Suppressor macrophage treated with lipopolysaccharide for 4 hours (primary cell): ENCODE measurements around the gene TEX261.

Source experiments
- DNase-seq: peaks from one replicate; pipeline ENCODE4 v3.0.0-alpha.2; 2020

Gene TEX261

DNA sequence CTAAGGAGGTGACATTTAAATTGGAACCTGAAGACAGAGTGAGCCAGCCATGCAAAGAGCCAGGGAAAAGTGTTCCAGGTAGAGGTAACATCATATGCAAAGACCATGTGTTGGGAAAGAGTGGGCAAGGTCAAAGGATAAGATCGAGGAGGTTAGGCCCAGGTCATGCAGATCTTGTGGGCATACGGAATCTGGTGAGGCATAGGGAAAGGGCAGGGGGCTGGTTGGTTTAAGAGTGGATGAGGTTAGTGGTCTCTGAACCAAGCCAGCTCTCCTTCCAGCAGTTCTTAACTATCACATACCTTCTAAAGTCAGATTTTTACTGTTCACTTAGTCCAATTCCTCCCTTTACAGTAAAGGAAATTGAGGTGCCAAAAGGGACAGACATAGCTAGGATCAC lies 13.3 kb downstream of the TEX261 start:
- DNase-seq: no peak

- no peak for DNase-seq
These were observed 15.0 kb downstream of the TEX261 start for GRCh38 chr2:70979626-70980025.

DNA sequence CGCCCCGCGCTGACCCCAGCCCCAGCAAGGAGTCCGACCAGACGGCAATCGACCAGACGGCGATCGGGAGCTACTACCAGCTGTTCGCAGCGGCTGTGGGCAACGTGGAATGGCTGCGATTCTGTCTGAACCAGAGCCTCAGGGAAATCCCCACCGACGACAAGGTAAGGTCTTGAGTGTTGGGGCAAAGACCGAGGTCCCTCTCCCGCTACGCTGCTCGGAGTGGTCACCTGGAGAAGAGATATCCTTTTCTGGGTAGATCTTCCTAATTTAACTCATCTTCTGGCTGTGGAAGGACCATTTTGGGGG lies 15.5 kb downstream of the TEX261 start:
- no peak for DNase-seq

- peak; percentile 28 for DNase-seq
These were observed 16.1 kb downstream of the TEX261 start, which contains the start of gene ANKRD53 for GRCh38 chr2:70978341-70979179. ANKRD53 (plus strand) TSS chr2:70978630; CDS start chr2:70978646, 16 bp downstream.

GRCh38 chr2:70977605-70978205 lies 17.0 kb downstream of the TEX261 start:
- DNase-seq: peak; percentile 69

DNA sequence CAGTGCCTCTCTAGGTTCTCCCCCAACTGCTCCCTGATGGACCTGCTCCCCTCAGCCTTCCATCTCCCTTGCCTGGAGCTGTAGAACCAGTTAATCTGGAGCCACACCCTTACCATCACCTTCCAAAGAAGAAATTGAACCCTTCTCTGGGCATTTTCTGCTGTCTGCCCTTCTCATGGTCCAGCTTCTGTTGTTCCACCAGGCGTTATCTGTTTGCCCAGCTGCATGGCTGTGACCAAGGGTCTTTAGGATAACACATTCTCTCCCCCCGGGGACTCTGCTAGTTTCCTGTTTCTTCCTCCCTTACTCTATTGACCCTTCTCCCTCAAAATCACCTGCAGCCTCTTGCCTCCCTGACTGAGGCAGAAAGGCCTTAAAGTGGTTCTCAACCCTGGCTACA lies 19.4 kb downstream of the TEX261 start:
- no peak for DNase-seq

GRCh38 chr2:70974592-70974991 lies 20.1 kb downstream of the TEX261 start:
- DNase-seq: no peak

GRCh38 chr2:70967189-70967588 lies 27.5 kb downstream of the TEX261 start:
- no peak for DNase-seq

GRCh38 chr2:70966681-70967080 lies 28.0 kb downstream of the TEX261 start:
- no peak for DNase-seq

DNA sequence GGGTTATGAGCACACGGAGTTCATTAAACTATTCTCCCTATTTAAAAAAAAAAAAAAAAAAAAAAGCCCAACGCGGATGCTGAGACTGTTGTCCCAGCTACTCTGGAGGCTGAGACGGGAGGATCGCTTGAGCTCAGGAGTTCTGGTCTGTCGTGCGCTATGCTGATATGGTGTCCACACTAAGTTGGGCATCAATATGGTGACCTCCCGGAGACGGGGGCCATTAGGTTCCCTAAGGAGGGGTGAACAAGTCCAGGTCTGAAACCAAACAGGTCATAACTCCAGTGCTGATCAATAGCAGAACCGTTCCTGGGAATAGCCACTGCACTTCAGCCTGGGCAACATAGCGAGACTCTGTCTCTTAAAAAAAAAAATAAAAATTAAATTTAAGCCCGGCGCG lies 29.2 kb downstream of the TEX261 start:
- no peak for DNase-seq

- DNase-seq: peak; percentile 86
These were observed 29.9 kb downstream of the TEX261 start for GRCh38 chr2:70964596-70965386.

DNA sequence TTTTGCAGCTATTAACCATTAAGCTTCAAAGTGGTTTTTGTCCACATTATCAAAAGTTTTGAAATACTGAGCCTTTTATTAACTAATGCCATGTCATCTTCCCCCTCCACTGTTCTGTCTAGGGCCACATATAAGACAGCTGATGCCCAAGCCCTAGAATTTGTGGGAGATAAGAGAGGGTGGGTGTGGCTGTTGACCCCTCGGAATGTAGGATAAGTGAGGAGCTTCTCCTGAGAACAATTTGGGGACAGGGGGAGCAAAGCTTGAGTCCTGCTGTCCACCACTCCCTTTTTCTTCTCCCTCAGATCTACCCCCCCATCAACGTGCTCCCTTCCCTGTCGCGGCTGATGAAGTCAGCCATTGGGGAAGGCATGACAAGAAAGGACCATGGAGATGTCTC lies 30.5 kb downstream of the TEX261 start:
- no peak for DNase-seq

GRCh38 chr2:70962885-70963878 lies 31.5 kb downstream of the TEX261 start:
- DNase-seq: no peak

DNA sequence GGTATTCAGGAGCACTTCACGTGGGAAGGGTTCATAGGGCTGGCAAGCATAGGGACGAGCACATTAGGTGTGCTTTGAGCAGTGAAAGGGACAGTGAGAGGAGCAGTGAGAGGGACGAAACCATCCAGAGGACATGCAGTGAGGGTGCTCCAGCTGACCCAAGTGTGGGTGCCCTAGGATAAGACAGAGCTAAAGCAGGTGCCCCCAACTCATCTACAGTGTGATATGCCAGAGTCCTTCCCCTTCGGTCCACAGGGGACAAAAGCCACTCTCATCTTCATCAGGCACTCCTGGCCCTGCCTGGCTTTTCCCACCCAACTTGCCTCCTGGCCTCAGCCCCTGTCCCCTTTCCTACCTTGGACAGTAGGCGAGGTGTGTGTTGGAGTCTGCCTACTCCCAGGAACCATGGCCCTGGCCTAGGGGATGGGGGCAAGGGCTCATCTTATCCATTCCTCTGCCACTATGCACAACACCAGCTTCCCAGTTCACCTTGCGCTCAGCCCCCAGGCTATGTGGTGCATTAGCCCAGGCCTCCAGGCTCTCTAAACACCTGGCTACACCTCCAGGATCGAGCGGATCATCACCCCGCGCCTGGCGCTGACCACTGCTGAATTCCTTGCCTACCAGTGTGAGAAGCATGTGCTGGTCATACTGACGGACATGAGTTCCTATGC lies 32.3 kb downstream of the TEX261 start:
- DNase-seq: no peak

- DNase-seq: no peak
These were observed 33.1 kb downstream of the TEX261 start for GRCh38 chr2:70961648-70961994.

- no peak for DNase-seq
These were observed 33.6 kb downstream of the TEX261 start for GRCh38 chr2:70960833-70961647.

GRCh38 chr2:70959851-70960832 lies 34.5 kb downstream of the TEX261 start:
- DNase-seq: no peak

GRCh38 chr2:70959271-70959761 lies 35.4 kb downstream of the TEX261 start:
- DNase-seq: no peak

GRCh38 chr2:70958759-70959158 lies 35.9 kb downstream of the TEX261 start:
- no peak for DNase-seq

GRCh38 chr2:70957798-70958197 lies 36.9 kb downstream of the TEX261 start:
- no peak for DNase-seq
